Calu3 (cell line): ENCODE measurements around the gene SETBP1. TPM values are rescaled to one million over a fixed set of nuclear protein-coding genes. Genes with fewer than 3 reads are reported as not detected.

Experiments
- BruUV-seq: library from RNA; stranded (reverse); fragments of 400-500 nt; replicated peaks from 2 replicates; lab custom pipeline; 2021; lab: Mats Ljungman, UMichigan
- CTCF ChIA-PET: fragments of 300-600 bp; sonication (Branson Sonifier 250); formaldehyde crosslinking; loops from one replicate; lab custom pipeline; 2022; ENCODE audit warnings: antibody characterized with exemption; lab: Charles Lee
- DNase-seq: peaks from one replicate; pipeline ENCODE4 v3.0.0; 2022
- H3K27ac Mint-ChIP-seq: one replicate; pipeline ENCODE4 v1.8.0; 2022; ENCODE audit warnings: mixed read lengths; ENCODE audit not compliant: unreplicated experiment
- H3K27me3 Mint-ChIP-seq: one replicate; pipeline ENCODE4 v1.8.0; 2022; ENCODE audit warnings: mixed read lengths; ENCODE audit not compliant: unreplicated experiment
- H3K36me3 Mint-ChIP-seq: one replicate; pipeline ENCODE4 v1.8.0; 2022; ENCODE audit warnings: mild to moderate bottlenecking, moderate library complexity, mixed read lengths; ENCODE audit not compliant: insufficient read depth, unreplicated experiment
- H3K4me1 Mint-ChIP-seq: one replicate; pipeline ENCODE4 v1.8.0; 2022; ENCODE audit warnings: mild to moderate bottlenecking, low read depth, mixed read lengths; ENCODE audit not compliant: unreplicated experiment
- H3K4me3 Mint-ChIP-seq: one replicate; pipeline ENCODE4 v1.8.0; 2022; ENCODE audit warnings: mild to moderate bottlenecking, low read depth, moderate library complexity, mixed read lengths; ENCODE audit not compliant: unreplicated experiment
- H3K9me3 Mint-ChIP-seq: one replicate; pipeline ENCODE4 v1.8.0; 2022; ENCODE audit warnings: low read depth, mixed read lengths; ENCODE audit not compliant: unreplicated experiment
- intact Hi-C: fragments of 100-400 bp; cut with micrococcal nuclease; formaldehyde crosslinking; loops from one replicate; pipeline ENCODE4 v1.10.0; 2022; ENCODE audit not compliant: unreplicated experiment
- total RNA-seq: library from RNA; stranded (reverse); gene quantifications from 2 replicates; pipeline ENCODE4 v1.2.3, GENCODE V29; 2022
- TF ChIP-seq, protein P1 (sequence below): fragments of 200-600 bp; IDR thresholded peaks from one replicate; pipeline ENCODE4 v1.8.0; 2022; ENCODE audit warnings: antibody characterized with exemption; ENCODE audit not compliant: unreplicated experiment

Gene SETBP1
- total RNA-seq, 1 experiment from 2014 or later = 6.0 TPM

DNA sequence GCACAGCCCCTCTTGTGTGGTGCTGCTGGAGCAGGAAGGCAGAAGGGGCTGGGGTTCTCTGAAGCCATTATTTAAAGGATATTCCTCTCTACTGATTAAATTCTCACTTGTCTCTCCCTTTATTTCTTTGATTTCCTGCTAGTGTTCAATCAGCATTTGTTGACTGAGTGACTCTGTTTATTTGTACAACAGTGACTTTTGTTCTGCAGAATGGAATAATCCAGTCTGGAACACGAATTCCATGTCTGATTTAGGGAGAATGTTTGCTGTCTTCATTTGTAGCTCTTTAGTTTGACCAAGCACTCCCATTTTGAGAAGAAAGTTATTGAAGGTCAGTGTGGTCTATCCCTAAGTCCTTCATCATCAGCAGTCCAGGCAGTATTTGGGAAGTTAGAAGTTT is 141.2 kb downstream of the SETBP1 start:
- TF ChIP-seq, protein P1, sequence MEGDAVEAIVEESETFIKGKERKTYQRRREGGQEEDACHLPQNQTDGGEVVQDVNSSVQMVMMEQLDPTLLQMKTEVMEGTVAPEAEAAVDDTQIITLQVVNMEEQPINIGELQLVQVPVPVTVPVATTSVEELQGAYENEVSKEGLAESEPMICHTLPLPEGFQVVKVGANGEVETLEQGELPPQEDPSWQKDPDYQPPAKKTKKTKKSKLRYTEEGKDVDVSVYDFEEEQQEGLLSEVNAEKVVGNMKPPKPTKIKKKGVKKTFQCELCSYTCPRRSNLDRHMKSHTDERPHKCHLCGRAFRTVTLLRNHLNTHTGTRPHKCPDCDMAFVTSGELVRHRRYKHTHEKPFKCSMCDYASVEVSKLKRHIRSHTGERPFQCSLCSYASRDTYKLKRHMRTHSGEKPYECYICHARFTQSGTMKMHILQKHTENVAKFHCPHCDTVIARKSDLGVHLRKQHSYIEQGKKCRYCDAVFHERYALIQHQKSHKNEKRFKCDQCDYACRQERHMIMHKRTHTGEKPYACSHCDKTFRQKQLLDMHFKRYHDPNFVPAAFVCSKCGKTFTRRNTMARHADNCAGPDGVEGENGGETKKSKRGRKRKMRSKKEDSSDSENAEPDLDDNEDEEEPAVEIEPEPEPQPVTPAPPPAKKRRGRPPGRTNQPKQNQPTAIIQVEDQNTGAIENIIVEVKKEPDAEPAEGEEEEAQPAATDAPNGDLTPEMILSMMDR = no peak
- no peaks in the 10 kb centered on the region for H3K36me3 Mint-ChIP-seq
- CTCF ChIA-PET = no interaction called here
- H3K4me3 Mint-ChIP-seq = no peak overlapping the region
- no peaks in the 10 kb centered on the region for H3K27me3 Mint-ChIP-seq
- intact Hi-C loops = no loop called here
- peaks cover 41% of the 10 kb centered on the region for H3K4me1 Mint-ChIP-seq
- no peak for DNase-seq
- no peak overlapping the region for H3K27ac Mint-ChIP-seq
- BruUV-seq = no TSS peak
- H3K9me3 Mint-ChIP-seq = no peaks in the 10 kb centered on the region

DNA sequence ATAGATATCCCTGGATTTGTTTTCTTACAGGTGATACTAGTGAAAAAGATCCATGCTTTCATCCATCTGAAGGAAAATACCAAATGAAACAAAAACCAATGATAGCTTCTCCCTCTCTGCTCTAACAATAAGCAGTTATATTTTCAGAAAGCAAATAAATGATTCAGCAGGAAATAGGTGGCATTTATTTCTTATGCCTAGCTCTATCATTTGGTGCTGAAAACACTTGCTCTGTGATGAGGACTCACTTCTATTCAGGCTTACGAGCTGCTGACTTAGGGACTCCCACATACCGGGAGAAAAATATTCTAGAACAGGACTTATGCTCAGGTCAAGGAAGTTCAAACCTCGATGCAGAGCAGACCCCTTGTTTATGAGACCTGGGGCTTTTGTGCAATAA is 142.6 kb downstream of the SETBP1 start:
- CTCF ChIA-PET = no interaction called here
- Mint-ChIP-seq H3K4me3 (no peak overlapping the region), H3K27me3 (no peaks in the 10 kb centered on the region), H3K27ac (peak overlapping the region; percentile 41), H3K9me3 (no peaks in the 10 kb centered on the region), H3K4me1 (peaks cover 38% of the 10 kb centered on the region), H3K36me3 (no peaks in the 10 kb centered on the region)
- intact Hi-C loops = no loop called here
- DNase-seq = no peak
- no TSS peak for BruUV-seq
- TF ChIP-seq, protein P1 = no peak

DNA sequence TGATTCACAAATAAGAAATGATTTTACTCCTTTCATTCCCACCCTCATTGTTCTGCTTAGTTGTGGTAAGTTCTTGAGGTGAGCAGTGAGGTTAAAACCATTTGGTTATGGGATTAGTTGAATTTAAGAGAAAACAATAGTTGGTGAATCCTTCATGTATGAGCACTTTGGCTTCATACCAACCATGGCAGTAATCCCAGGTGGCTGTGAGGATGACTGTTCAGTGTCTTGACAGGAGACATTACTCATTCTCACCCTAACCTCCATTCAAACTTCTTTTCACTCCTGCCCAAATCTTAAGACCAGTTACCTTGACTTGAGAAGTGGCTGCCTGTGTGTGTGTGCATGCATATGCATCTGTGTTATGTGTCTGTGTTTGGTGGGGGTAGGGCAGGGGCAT is 143.1 kb downstream of the SETBP1 start:
- intact Hi-C loops = no loop called here
- Mint-ChIP-seq H3K27ac (peak overlapping the region; percentile 41), H3K36me3 (no peaks in the 10 kb centered on the region), H3K4me1 (peaks cover 38% of the 10 kb centered on the region), H3K27me3 (no peaks in the 10 kb centered on the region), H3K4me3 (no peak overlapping the region), H3K9me3 (no peaks in the 10 kb centered on the region)
- no TSS peak for BruUV-seq
- DNase-seq = no peak
- CTCF ChIA-PET = no interaction called here
- TF ChIP-seq, protein P1 = no peak

DNA sequence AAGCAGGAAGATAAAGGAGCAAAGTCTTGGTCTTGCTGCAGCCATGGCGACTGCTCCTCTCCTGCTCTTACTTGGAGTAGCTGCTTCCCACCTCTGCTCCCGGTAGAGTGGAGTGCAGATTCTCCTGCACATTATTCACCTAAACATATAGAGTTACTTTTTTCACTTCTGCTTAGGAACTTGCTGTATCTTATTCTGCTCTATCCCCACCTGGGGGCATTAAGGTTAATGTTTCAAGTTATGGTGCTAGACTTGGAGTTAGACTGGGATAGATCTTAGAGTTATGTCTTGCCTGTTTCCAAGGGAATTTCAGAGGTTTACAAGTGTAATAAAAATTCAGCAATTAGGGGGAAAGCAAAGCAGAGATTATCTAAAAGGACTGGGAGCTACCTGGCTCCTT is 144.2 kb downstream of the SETBP1 start:
- H3K4me3 Mint-ChIP-seq = no peak overlapping the region
- no peak overlapping the region for H3K27ac Mint-ChIP-seq
- no peak for DNase-seq
- intact Hi-C loops = no loop called here
- no peaks in the 10 kb centered on the region for H3K36me3 Mint-ChIP-seq
- H3K9me3 Mint-ChIP-seq = no peaks in the 10 kb centered on the region
- no peaks in the 10 kb centered on the region for H3K27me3 Mint-ChIP-seq
- TF ChIP-seq, protein P1 = no peak
- CTCF ChIA-PET = no interaction called here
- peaks cover 38% of the 10 kb centered on the region for H3K4me1 Mint-ChIP-seq
- no TSS peak for BruUV-seq
